HepG2 (cell line): ENCODE measurements around the gene SNRPD1. TPM values are rescaled to one million over a fixed set of nuclear protein-coding genes. Genes with fewer than 3 reads are reported as not detected.
A peak's percentile ranks its signal among the peaks of the same experiment; 100 is the strongest.

Experiments
- AKNA ChIP-seq: sonication (generic); formaldehyde crosslinking; IDR thresholded peaks from 2 replicates; pipeline ENCODE4 v1.4.0; 2020; ENCODE audit warnings: missing genetic modification reagents, borderline replicate concordance
- CHD4 ChIP-seq: fragments of 200-600 bp; sonication (generic); IDR thresholded peaks from 2 replicates; pipeline ENCODE4 v1.7.0; 2017; ENCODE audit warnings: mild to moderate bottlenecking, low read length, borderline replicate concordance
- HCFC1 ChIP-seq: fragments of 150-350 bp; IDR thresholded peaks from 2 replicates; pipeline ENCODE4 v1.6.1; 2014; ENCODE audit warnings: low read depth, low read length
- KDM3A ChIP-seq: IDR thresholded peaks from 2 replicates; pipeline ENCODE4 v1.6.1; 2018; ENCODE audit warnings: low read depth, missing compliant biosample characterization
- MEIS1 ChIP-seq: sonication (generic); formaldehyde crosslinking; IDR thresholded peaks from 2 replicates; pipeline ENCODE4 v1.9.0; 2021; ENCODE audit warnings: mild to moderate bottlenecking, missing genetic modification reagents, moderate library complexity, borderline replicate concordance
- NCOA2 ChIP-seq: sonication (generic); formaldehyde crosslinking; IDR thresholded peaks from 2 replicates; pipeline ENCODE4 v1.8.0; 2022; ENCODE audit warnings: inconsistent platforms
- YEATS4 ChIP-seq: sonication (generic); formaldehyde crosslinking; IDR thresholded peaks from 2 replicates; pipeline ENCODE4 v1.4.0; 2020; ENCODE audit warnings: missing genetic modification reagents, borderline replicate concordance
- ZNF280B ChIP-seq: sonication (generic); formaldehyde crosslinking; IDR thresholded peaks from 2 replicates; pipeline ENCODE4 v1.5.0; 2020; ENCODE audit warnings: missing genetic modification reagents, mild to moderate bottlenecking, borderline replicate concordance
- ZNF383 ChIP-seq: sonication (generic); formaldehyde crosslinking; IDR thresholded peaks from 2 replicates; pipeline ENCODE4 v1.4.0; 2020; ENCODE audit warnings: missing genetic modification reagents, mild to moderate bottlenecking, borderline replicate concordance
- ZNF609 ChIP-seq: sonication (generic); formaldehyde crosslinking; IDR thresholded peaks from 2 replicates; pipeline ENCODE4 v1.4.0; 2020; ENCODE audit warnings: mild to moderate bottlenecking, missing genetic modification reagents, borderline replicate concordance
- ZNF672 ChIP-seq: sonication (generic); formaldehyde crosslinking; IDR thresholded peaks from 2 replicates; pipeline ENCODE4 v1.8.1; 2022; ENCODE audit warnings: missing genetic modification reagents
- ZNF691 ChIP-seq: sonication (generic); formaldehyde crosslinking; IDR thresholded peaks from 2 replicates; pipeline ENCODE4 v1.4.0; 2020; ENCODE audit warnings: missing genetic modification reagents, low read depth, mild to moderate bottlenecking, borderline replicate concordance
- ZNF776 ChIP-seq: sonication (generic); formaldehyde crosslinking; IDR thresholded peaks from 2 replicates; pipeline ENCODE4 v1.4.0; 2020; ENCODE audit warnings: mild to moderate bottlenecking, missing genetic modification reagents
- polyA plus RNA-seq, 8 experiments: library from polyadenylated mRNA; depleted of rRNA in 3 of 8; stranded (reverse) in 7 of 8; unstranded in 1 of 8; fragments of >200 nt; fragmentation: Illumina TruSeq in 4 of 8; extraction: Trizol in 4 of 8; gene quantifications; 2 replicates each; pipeline versions ENCODE4 v1.2.1 to v1.2.3, GENCODE V29; 2011 to 2016; ENCODE audit warnings: low read depth in 4 of 8, missing spikeins in 1 of 8, mixed read lengths in 1 of 8; ENCODE audit not compliant: insufficient read depth in 1 of 8
- total RNA-seq, 5 experiments: library from RNA; depleted of rRNA; stranded (reverse); fragments of >200 nt; fragmentation: Illumina TruSeq; extraction: Trizol; gene quantifications; 2 replicates each; pipeline ENCODE4 v1.2.3, GENCODE V29; 2016; ENCODE audit warnings: low read depth in 1 of 5

Gene SNRPD1
- total and polyA plus RNA-seq, 2 of the 13 experiments (the other 11 are each of a cell fraction or from before 2014, with no cell fraction given) = 22.7 to 275 TPM

GRCh38 chr18:21600526-21601410 is 11.3 kb upstream of the SNRPD1 start, which contains the start of gene ESCO1 (continued):
- TF ChIP-seq ZNF691 (CRISPR knock-in tag) (peak; percentile 63; the same call in 1 of the 2 replicates), ZNF280B (0 out of 2 replicates have a peak, but pooled peaks have one; percentile 96), KDM3A (CRISPR knock-in tag) (peak; percentile 83), ZNF383 (CRISPR knock-in tag) (0 out of 2 replicates have a peak, but pooled peaks have one; percentile 51), ZNF672 (0 out of 2 replicates have a peak, but pooled peaks have one; percentile 32), MEIS1 (CRISPR knock-in tag) (peak; percentile 96), HCFC1 (peak; percentile 40), ZNF776 (peak; percentile 76), YEATS4 (CRISPR knock-in tag) (peak; percentile 97), CHD4 (no peak), NCOA2 (CRISPR knock-in tag) (peak; percentile 47; the same call in 1 of the 2 replicates), ZNF609 (CRISPR knock-in tag) (peak; percentile 79), AKNA (CRISPR knock-in tag) (peak; percentile 75; the same call in 1 of the 2 replicates)
